Loucy (cell line): ENCODE measurements around the gene CAMTA2.

ENCODE experiments used
- CTCF ChIP-seq: fragments of 200-600 bp; sonication (generic); conservative IDR thresholded peaks from 2 replicates; pipeline ENCODE4 v1.5.1; 2014; ENCODE audit warnings: mild to moderate bottlenecking, antibody characterized with exemption, low read length
- EZH2phosphoT487 ChIP-seq: fragments of 200-600 bp; IDR thresholded peaks from 2 replicates; pipeline ENCODE4 v1.6.1; 2018; ENCODE audit warnings: antibody characterized with exemption, mild to moderate bottlenecking, moderate library complexity, borderline replicate concordance

GRCh38 chr17:5014357-5014756 is 26.9 kb upstream of the CAMTA2 start:
- TF ChIP-seq CTCF (no peak), EZH2phosphoT487 (no peak)
